ENCODE data around the gene C5orf52.
"Not testable (repeated sequence)": the region's sequence is repeated elsewhere in the genome, so short reads cannot be mapped to it uniquely, and the experiment has no call there.

The C5orf52 gene

GRCh38 chr5:157679801-157680200, 8.5 kb downstream of the C5orf52 start:
- DNase-seq (ENCODE audit: low spot score), result no peak

- DNase-seq (ENCODE audit: low spot score), result no peak
Observed at GRCh38 chr5:157680239-157680638, 8.9 kb downstream of the C5orf52 start.

GRCh38 chr5:157681048-157681447, 9.7 kb downstream of the C5orf52 start:
- DNase-seq (ENCODE audit: low spot score), result no peak

- no peak for DNase-seq (ENCODE audit: low spot score)
Observed at GRCh38 chr5:157682257-157682656, 10.9 kb downstream of the C5orf52 start.

- not testable (repeated sequence) for DNase-seq (ENCODE audit: low spot score)
Observed at GRCh38 chr5:157686276-157687197, 15.2 kb downstream of the C5orf52 start.

- DNase-seq (ENCODE audit: low spot score), result no peak
Observed at GRCh38 chr5:157687198-157687554, 15.8 kb downstream of the C5orf52 start.

- peak; percentile 17 for DNase-seq (ENCODE audit: low spot score)
Observed at GRCh38 chr5:157689942-157690689, 18.8 kb downstream of the C5orf52 start.

GRCh38 chr5:157690690-157691433, 19.5 kb downstream of the C5orf52 start:
- DNase-seq (ENCODE audit: low spot score), result no peak

GRCh38 chr5:157693816-157694215, 22.5 kb downstream of the C5orf52 start:
- not testable (repeated sequence) for DNase-seq (ENCODE audit: low spot score)

- not testable (repeated sequence) for DNase-seq (ENCODE audit: low spot score)
Observed at GRCh38 chr5:157696154-157696553, 24.8 kb downstream of the C5orf52 start.

GRCh38 chr5:157698674-157699073, 27.3 kb downstream of the C5orf52 start:
- DNase-seq (ENCODE audit: low spot score), result not testable (repeated sequence)

GRCh38 chr5:157703736-157704135, 32.4 kb downstream of the C5orf52 start:
- no peak for DNase-seq (ENCODE audit: low spot score)

GRCh38 chr5:157708866-157709265, 37.5 kb downstream of the C5orf52 start:
- DNase-seq (ENCODE audit: low spot score), result no peak

GRCh38 chr5:157709346-157709745, 38.0 kb downstream of the C5orf52 start:
- DNase-seq (ENCODE audit: low spot score), result no peak

- DNase-seq (ENCODE audit: low spot score), result no peak
Observed at GRCh38 chr5:157710431-157710830, 39.1 kb downstream of the C5orf52 start.

- DNase-seq (ENCODE audit: low spot score), result no peak
Observed at GRCh38 chr5:157710882-157711281, 39.5 kb downstream of the C5orf52 start.

GRCh38 chr5:157713830-157714595, 42.7 kb downstream of the C5orf52 start:
- DNase-seq (ENCODE audit: low spot score), result no peak

GRCh38 chr5:157714596-157714864, 43.2 kb downstream of the C5orf52 start:
- no peak for DNase-seq (ENCODE audit: low spot score)

- peak; percentile 58 for DNase-seq (ENCODE audit: low spot score)
Observed at GRCh38 chr5:157718519-157718918, 47.2 kb downstream of the C5orf52 start.

- no peak for DNase-seq (ENCODE audit: low spot score)
Observed at GRCh38 chr5:157719245-157719644, 47.9 kb downstream of the C5orf52 start.

GRCh38 chr5:157721159-157721558, 49.8 kb downstream of the C5orf52 start:
- DNase-seq (ENCODE audit: low spot score), result no peak

GRCh38 chr5:157722895-157723294, 51.6 kb downstream of the C5orf52 start:
- not testable (repeated sequence) for DNase-seq (ENCODE audit: low spot score)
